NCI-H460 (cell line): Measurements from ENCODE around the gene LRRC8B. TPM values are rescaled to one million over a fixed set of nuclear protein-coding genes. Genes with fewer than 3 reads are reported as not detected.
"Not testable (repeated sequence)": the region's sequence is repeated elsewhere in the genome, so short reads cannot be mapped to it uniquely, and the experiment has no call there.

Experiments
- DNase-seq: peaks from one replicate; pipeline ENCODE4 v3.0.0-alpha.2; 2016; ENCODE audit warnings: low read depth; ENCODE audit errors: extremely low read depth
- total RNA-seq: library from RNA; depleted of rRNA; stranded (reverse); fragments of >200 nt; shearing (Covaris generic); gene quantifications from 2 replicates; pipeline ENCODE4 v1.2.3, GENCODE V29; 2014

The LRRC8B gene
- total RNA-seq, 1 experiment from 2014 or later, result 8.9 TPM

- DNase-seq, result no peak
Observed at GRCh38 chr1:89578946-89579684, 54.5 kb downstream of the LRRC8B start.

GRCh38 chr1:89580036-89580435, 55.4 kb downstream of the LRRC8B start:
- DNase-seq, result no peak

GRCh38 chr1:89581859-89582258, 57.2 kb downstream of the LRRC8B start:
- DNase-seq, result no peak

- DNase-seq, result no peak
Observed at GRCh38 chr1:89582571-89582970, 57.9 kb downstream of the LRRC8B start.

- no peak for DNase-seq
Observed at GRCh38 chr1:89584211-89584610, 59.6 kb downstream of the LRRC8B start.

GRCh38 chr1:89584781-89585180, 60.2 kb downstream of the LRRC8B start:
- DNase-seq, result no peak

GRCh38 chr1:89587729-89588161, 63.1 kb downstream of the LRRC8B start:
- no peak for DNase-seq

- no peak for DNase-seq
Observed at GRCh38 chr1:89588480-89588879, 63.9 kb downstream of the LRRC8B start.

GRCh38 chr1:89589515-89589914, 64.9 kb downstream of the LRRC8B start:
- DNase-seq, result no peak

- no peak for DNase-seq
Observed at GRCh38 chr1:89590341-89591080, 65.9 kb downstream of the LRRC8B start.

GRCh38 chr1:89592861-89593302, 68.3 kb downstream of the LRRC8B start:
- DNase-seq, result not testable (repeated sequence)

GRCh38 chr1:89594096-89594740, 69.6 kb downstream of the LRRC8B start:
- DNase-seq, result no peak

- no peak for DNase-seq
Observed at GRCh38 chr1:89596698-89597097, 72.1 kb downstream of the LRRC8B start.

GRCh38 chr1:89598450-89599331, 74.1 kb downstream of the LRRC8B start:
- peak; percentile 34 for DNase-seq

- no peak for DNase-seq
Observed at GRCh38 chr1:89599332-89599630, 74.7 kb downstream of the LRRC8B start.

- no peak for DNase-seq
Observed at GRCh38 chr1:89600451-89601224, 76.0 kb downstream of the LRRC8B start.

- no peak for DNase-seq
Observed at GRCh38 chr1:89602871-89603404, 78.3 kb downstream of the LRRC8B start.

GRCh38 chr1:89603651-89604413, 79.2 kb downstream of the LRRC8B start:
- no peak for DNase-seq

- DNase-seq, result no peak
Observed at GRCh38 chr1:89604414-89604735, 79.7 kb downstream of the LRRC8B start.
